ENCODE measurements around the gene TRIM67. TPM values are rescaled to one million over a fixed set of nuclear protein-coding genes. Genes with fewer than 3 reads are reported as not detected.

The TRIM67 gene
- total and polyA plus RNA-seq, 2 experiments from 2014 or later = 0.13 TPM; not detected in 1

GRCh38 chr1:231238298-231238697 is 76.4 kb downstream of the TRIM67 start:
- H3K36me3 ChIP-seq (replicated peaks; ENCODE audit: insufficient read depth, low read depth) = no peaks in the 10 kb centered on the region
- H3K4me1 ChIP-seq (ENCODE audit: insufficient read depth) = peaks cover 46% of the 10 kb centered on the region
- TF ChIP-seq CTCF (IDR thresholded peaks at IDR 0.05; ENCODE audit: poor library complexity) (no peak), EZH2phosphoT487 (IDR thresholded peaks at IDR 0.05; ENCODE audit: low read depth, severe bottlenecking, unreplicated experiment) (no peak), EZH2 (IDR thresholded peaks at IDR 0.05; ENCODE audit: borderline replicate concordance) (no peak)
- H3K4me2 ChIP-seq = no peak overlapping the region
- no peaks in the 10 kb centered on the region for H3K27me3 ChIP-seq
- WGBS (ENCODE audit: low lambda C conversion rate, missing lambda C conversion rate) = 96% methylated on average over 1 of the region's 1 CpG
- no peaks in the 10 kb centered on the region for H3K9me3 ChIP-seq (ENCODE audit: low read depth)
- H2AFZ ChIP-seq = no peak overlapping the region
- no peak overlapping the region for H3K4me3 ChIP-seq
- peak overlapping the region; percentile 8 for H3K27ac ChIP-seq
- H3K79me2 ChIP-seq = peaks cover 60% of the 10 kb centered on the region
- no peaks in the 10 kb centered on the region for H3K9me2 ChIP-seq (replicated peaks; ENCODE audit: insufficient read depth)
- no peaks in the 10 kb centered on the region for H4K20me1 ChIP-seq (ENCODE audit: insufficient read depth, poor library complexity, severe bottlenecking)
- DNase-seq (ENCODE audit: low spot score) = no peak

- Histone ChIP-seq H3K4me1 (ENCODE audit: insufficient read depth) (peaks cover 34% of the 10 kb centered on the region), H3K27me3 (no peaks in the 10 kb centered on the region), H3K4me2 (peak overlapping the region; percentile 89), H3K36me3 (replicated peaks; ENCODE audit: insufficient read depth, low read depth) (no peaks in the 10 kb centered on the region), H4K20me1 (ENCODE audit: insufficient read depth, poor library complexity, severe bottlenecking) (no peaks in the 10 kb centered on the region), H3K4me3 (peak overlapping the region; percentile 99), H3K9me3 (ENCODE audit: low read depth) (no peaks in the 10 kb centered on the region), H3K79me2 (peaks cover 82% of the 10 kb centered on the region), H3K27ac (peak overlapping the region; percentile 86), H2AFZ (peak overlapping the region; percentile 99), H3K9me2 (replicated peaks; ENCODE audit: insufficient read depth) (no peaks in the 10 kb centered on the region)
- DNase-seq (ENCODE audit: low spot score) = peak; percentile 28
- WGBS (ENCODE audit: low lambda C conversion rate, missing lambda C conversion rate) = 7% methylated on average over 13 of the region's 13 CpGs
- TF ChIP-seq EZH2phosphoT487 (IDR thresholded peaks at IDR 0.05; ENCODE audit: low read depth, severe bottlenecking, unreplicated experiment) (no peak), CTCF (IDR thresholded peaks at IDR 0.05; ENCODE audit: poor library complexity) (no peak), EZH2 (IDR thresholded peaks at IDR 0.05; ENCODE audit: borderline replicate concordance) (no peak)
Observed at GRCh38 chr1:231240531-231240882, 78.6 kb downstream of the TRIM67 start.

- H3K36me3 ChIP-seq (replicated peaks; ENCODE audit: insufficient read depth, low read depth) = no peaks in the 10 kb centered on the region
- WGBS (ENCODE audit: low lambda C conversion rate, missing lambda C conversion rate) = 2% methylated on average over 50 of the region's 51 CpGs
- H4K20me1 ChIP-seq (ENCODE audit: insufficient read depth, poor library complexity, severe bottlenecking) = no peaks in the 10 kb centered on the region
- peak; percentile 95 for DNase-seq (ENCODE audit: low spot score)
- H3K27me3 ChIP-seq = no peaks in the 10 kb centered on the region
- H3K4me1 ChIP-seq (ENCODE audit: insufficient read depth) = peaks cover 29% of the 10 kb centered on the region
- H2AFZ ChIP-seq = peak within 1 kb of the TSS; percentile 99
- H3K9me3 ChIP-seq (ENCODE audit: low read depth) = no peaks in the 10 kb centered on the region
- H3K4me2 ChIP-seq = peak within 1 kb of the TSS; percentile 89
- peak within 1 kb of the TSS; percentile 99 for H3K4me3 ChIP-seq
- peaks cover 86% of the 10 kb centered on the region for H3K79me2 ChIP-seq
- TF ChIP-seq CTCF (IDR thresholded peaks at IDR 0.05; ENCODE audit: poor library complexity) = no peak
- TF ChIP-seq EZH2phosphoT487 (IDR thresholded peaks at IDR 0.05; ENCODE audit: low read depth, severe bottlenecking, unreplicated experiment) = no peak
- no peak for TF ChIP-seq EZH2 (IDR thresholded peaks at IDR 0.05; ENCODE audit: borderline replicate concordance)
- H3K9me2 ChIP-seq (replicated peaks; ENCODE audit: insufficient read depth) = no peaks in the 10 kb centered on the region
- H3K27ac ChIP-seq = peak within 1 kb of the TSS; percentile 86
Observed at GRCh38 chr1:231240883-231241735, 79.3 kb downstream of the TRIM67 start, which contains the start of gene GNPAT. GNPAT (plus strand) TSS chr1:231241212; CDS start chr1:231241379, 167 bp downstream.

Measured in hepatocyte (in vitro differentiated cells).